ENCODE results near the gene UBAC2. TPM values are rescaled to one million over a fixed set of nuclear protein-coding genes. Genes with fewer than 3 reads are reported as not detected.
A peak's percentile ranks its signal among the peaks of the same experiment; 100 is the strongest.

Gene UBAC2
- total and polyA plus RNA-seq, 2 of the 4 experiments (the other 2 are of a cell fraction) = 20.8 to 36.3 TPM

DNA sequence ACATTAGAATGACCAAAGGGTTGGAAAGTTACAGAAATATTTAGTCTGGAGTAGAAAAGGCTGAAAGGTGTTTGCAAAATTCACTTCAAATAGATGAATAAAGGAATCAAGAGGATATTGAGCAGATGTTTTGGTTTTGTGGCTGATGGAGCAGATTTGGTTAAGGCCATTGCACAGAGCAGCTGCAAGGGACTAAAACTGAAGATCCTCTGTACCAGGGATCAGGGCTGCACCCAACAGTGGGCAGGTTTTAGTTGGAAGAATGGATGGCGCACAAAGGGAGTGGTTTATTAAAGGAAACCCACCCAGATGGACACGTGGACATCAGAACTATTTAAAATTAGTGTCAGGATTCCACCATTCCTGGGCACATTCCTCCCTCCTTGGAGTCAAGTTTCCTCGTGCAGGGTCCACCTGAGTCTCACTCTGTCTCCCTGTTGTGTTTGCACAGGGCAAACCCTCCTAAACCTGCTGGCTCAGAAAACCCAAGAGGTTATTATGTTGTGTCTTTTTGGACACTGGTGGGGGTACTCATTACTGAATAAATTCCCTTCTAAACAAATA is 9.2 kb upstream of the UBAC2 start:
- Histone ChIP-seq H2BK20ac (ENCODE audit: low read depth, low read length) (no peak overlapping the region), H3K27me3 (ENCODE audit: control insufficient read depth, insufficient read depth, low read length) (peaks cover 10% of the 10 kb centered on the region), H3K9ac (ENCODE audit: low read depth, low read length) (no peak overlapping the region), H3K79me1 (ENCODE audit: low read depth in 1 of 2, low read length in 2 of 2) (no peaks in the 10 kb centered on the region), H3K4me3 (ENCODE audit: insufficient read depth, low read depth, low read length) (no peak overlapping the region), H3K9me3 (ENCODE audit: control insufficient read depth, insufficient read depth, low read length) (no peaks in the 10 kb centered on the region), H3K27ac (ENCODE audit: insufficient read depth, low read length) (peak overlapping the region; percentile 28; the same call in 1 of the 2 replicates), H2AK9ac (replicated peaks; ENCODE audit: low read depth, low read length, poor library complexity) (no peak overlapping the region), H2BK120ac (ENCODE audit: low read depth, low read length) (no peak overlapping the region), H3K14ac (replicated peaks; ENCODE audit: low read depth, low read length) (no peak overlapping the region), H4K91ac (ENCODE audit: insufficient read depth, low read depth, low read length) (no peak overlapping the region), H3K4me1 (ENCODE audit: control insufficient read depth, insufficient read depth, low read length) (peaks cover 7% of the 10 kb centered on the region), H3K23ac (ENCODE audit: low read depth, low read length) (no peak overlapping the region), H3K56ac (ENCODE audit: extremely low read depth, insufficient read depth, low read length) (no peak overlapping the region), H2BK5ac (ENCODE audit: low read depth, low read length, poor library complexity, severe bottlenecking) (no peak overlapping the region), H3K4ac (ENCODE audit: low read depth, low read length) (no peak overlapping the region), H2BK15ac (ENCODE audit: low read depth, low read length) (no peak overlapping the region), H3K9me1 (ENCODE audit: insufficient read depth, low read length) (0 out of 2 replicates have a peak, but pooled peaks cover 4% of the 10 kb centered on the region), H3K4me2 (ENCODE audit: low read depth, low read length) (peak overlapping the region; percentile 50; the same call in 1 of the 2 replicates), H3K18ac (ENCODE audit: low read depth, low read length) (no peak overlapping the region), H2AFZ (replicated peaks; ENCODE audit: low read length, poor library complexity) (no peak overlapping the region), H3K36me3 (ENCODE audit: control insufficient read depth, insufficient read depth, low read length) (no peaks in the 10 kb centered on the region), H4K8ac (ENCODE audit: low read depth in 2 of 2, low read length in 2 of 2) (no peak overlapping the region), H2AK5ac (ENCODE audit: low read depth, low read length) (no peak overlapping the region), H4K5ac (ENCODE audit: low read depth, low read length) (no peak overlapping the region), H4K20me1 (ENCODE audit: insufficient read depth, low read length) (0 out of 2 replicates have a peak, but pooled peaks cover 2% of the 10 kb centered on the region)
- DNase-seq (no peak), ATAC-seq (ENCODE audit: low read depth) (peak; percentile 21)
- ChIA-PET POLR2A (ENCODE audit: unreplicated experiment) (no interaction called here), CTCF (interaction anchor here (0.6 to 1.4 kb wide), 2 partner anchors 78 to 481 kb away, joined by 3 read pairs; no protein-coding TSS in a partner anchor)
- in situ Hi-C loops (cut with MboI; ENCODE audit: low sequenced_read_pairs) (no loop called here), intact Hi-C loops (cut with micrococcal nuclease) (no loop called here), dilution Hi-C loops (cut with HindIII; ENCODE audit: low sequenced_read_pairs, unreplicated experiment) (no loop called here)
- WGBS, 2 experiments (ENCODE audit: extremely low coverage in 2 of 2, insufficient read length in 1 of 2) = no CpG with 5 or more reads among the region's 3 CpGs
- no TSS peak for BruUV-seq (replicated peaks)
- no peak for TF ChIP-seq BHLHE40 (IDR thresholded peaks at IDR 0.05; ENCODE audit: low read depth, low read length)
- TF ChIP-seq NFE2L2 (IDR thresholded peaks at IDR 0.05; ENCODE audit: low read depth, low read length) = no peak

All from IMR-90 (cell line).